T follicular helper cell (primary cell): ENCODE measurements around the gene COL4A4.
"Not testable (repeated sequence)": the region's sequence is repeated elsewhere in the genome, so short reads cannot be mapped to it uniquely, and the experiment has no call there.

Experiments used
- DNase-seq: peaks from one replicate; pipeline ENCODE4 v3.0.0-alpha.2; 2020; ENCODE audit warnings: low read depth
- total RNA-seq, 2 experiments: gene quantifications; one replicate each; lab custom pipeline; 2026; lab: John Stamatoyannopoulos, UW

The COL4A4 gene
- 0.09 to 0.18 reads per million in 2 experiments for total RNA-seq

DNA sequence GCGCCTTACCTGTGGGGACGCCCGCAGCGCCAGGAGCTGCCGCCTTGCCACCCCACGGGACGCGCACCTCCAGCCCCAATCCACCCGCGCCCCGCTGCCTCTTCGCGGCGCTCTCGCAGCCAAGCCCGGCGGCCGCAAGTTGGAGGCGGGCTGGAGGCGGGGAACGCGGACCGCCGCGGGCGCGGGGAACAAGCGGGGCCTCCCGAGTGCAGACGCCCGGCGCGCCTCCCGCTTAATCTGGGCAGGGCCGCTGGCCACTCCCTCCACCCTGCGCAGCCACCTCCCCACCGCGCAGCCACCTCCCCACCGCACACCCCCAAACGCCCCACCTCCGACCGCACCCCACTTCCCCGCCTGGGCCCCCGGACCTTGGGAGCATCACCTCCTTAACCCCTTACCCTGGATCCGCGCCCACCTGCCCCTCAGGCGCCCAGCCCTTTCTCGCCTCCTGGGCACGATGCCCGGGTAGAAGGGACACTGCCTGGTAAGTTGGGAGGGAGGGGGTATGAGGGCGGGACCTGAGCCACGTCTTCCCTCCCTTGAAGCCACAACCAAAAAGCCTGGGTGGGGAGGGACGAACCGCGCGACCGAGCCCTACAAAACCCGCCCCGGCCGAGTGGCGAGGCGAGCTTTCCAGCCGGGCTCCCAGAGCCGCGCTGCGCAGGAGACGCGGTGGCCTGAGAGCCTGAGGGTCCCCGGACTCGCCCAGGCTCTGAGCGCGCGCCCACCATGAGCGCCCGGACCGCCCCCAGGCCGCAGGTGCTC lies at the start of gene COL4A4, which contains the start of gene COL4A3:
Gene COL4A4 (minus strand): TSS at position 208 of the 765 bp plus-strand sequence. CDS start 16,722 bp downstream, outside the sequence.
Gene COL4A3 (plus strand): TSS at position 627 of the 765 bp plus-strand sequence. CDS start 103 bp downstream, at position 730.
- DNase-seq = no peak

DNA sequence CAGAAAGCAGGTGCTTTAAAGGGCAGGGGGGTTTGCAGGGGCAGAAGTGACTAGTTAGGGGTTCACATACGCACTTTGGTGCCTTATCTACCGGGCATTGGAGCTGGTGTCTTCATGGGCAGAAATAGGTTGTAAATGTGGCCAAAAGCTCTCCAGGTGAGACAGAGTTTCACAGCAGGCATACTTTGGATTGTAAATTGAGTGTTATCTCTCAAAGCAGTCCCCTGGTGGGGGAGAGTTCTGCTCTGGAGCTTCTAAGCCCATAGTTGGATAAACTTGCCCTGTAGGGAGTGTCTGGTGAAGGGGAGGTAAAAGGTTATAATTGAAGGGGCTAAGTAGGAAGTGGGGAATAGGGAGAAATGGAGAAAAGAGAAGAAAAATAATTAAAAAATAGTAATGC lies 43.6 kb upstream of the COL4A4 start:
- DNase-seq = no peak

DNA sequence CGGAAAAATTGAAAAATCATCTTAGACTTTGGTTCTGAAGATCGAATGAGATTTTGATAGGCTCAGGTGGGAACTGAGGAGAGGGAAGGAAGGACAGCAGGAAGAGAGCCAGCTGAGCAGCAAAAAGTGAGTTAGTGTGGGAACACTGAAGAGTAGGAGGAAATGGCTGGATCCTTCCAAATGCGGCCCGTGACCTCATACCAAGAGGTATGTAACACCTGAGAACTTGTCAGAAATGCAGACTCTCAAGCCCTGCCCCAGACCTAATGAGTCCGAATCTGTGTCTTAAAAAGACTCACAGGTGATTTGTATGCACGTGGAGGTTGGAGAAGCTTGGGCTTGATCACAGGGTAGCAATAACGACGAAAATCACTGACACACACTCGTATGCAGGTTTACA lies 42.4 kb upstream of the COL4A4 start:
- DNase-seq = no peak

- no peak for DNase-seq
These were observed 41.7 kb upstream of the COL4A4 start for GRCh38 chr2:227205701-227206100.

- DNase-seq = no peak
These were observed 40.4 kb upstream of the COL4A4 start for GRCh38 chr2:227204452-227204851.

DNA sequence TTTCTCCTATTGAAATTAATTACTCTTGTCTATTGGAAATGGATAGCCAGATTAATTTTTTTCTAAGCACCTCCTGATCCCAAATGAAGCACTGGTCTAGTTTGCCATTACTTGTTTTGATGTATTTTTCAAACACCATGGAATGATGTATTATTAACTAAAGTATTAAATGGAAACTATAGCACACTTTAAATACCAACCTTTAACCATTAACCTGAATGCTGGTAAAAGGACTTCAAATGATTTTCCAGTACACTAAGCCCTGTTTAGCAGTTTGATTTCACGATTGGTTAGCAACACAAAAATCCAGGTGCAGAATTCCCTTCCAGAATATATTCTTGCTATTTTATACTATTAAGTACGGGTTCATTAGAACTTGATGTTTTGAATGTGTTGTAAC lies 37.8 kb upstream of the COL4A4 start:
- DNase-seq = no peak

DNA sequence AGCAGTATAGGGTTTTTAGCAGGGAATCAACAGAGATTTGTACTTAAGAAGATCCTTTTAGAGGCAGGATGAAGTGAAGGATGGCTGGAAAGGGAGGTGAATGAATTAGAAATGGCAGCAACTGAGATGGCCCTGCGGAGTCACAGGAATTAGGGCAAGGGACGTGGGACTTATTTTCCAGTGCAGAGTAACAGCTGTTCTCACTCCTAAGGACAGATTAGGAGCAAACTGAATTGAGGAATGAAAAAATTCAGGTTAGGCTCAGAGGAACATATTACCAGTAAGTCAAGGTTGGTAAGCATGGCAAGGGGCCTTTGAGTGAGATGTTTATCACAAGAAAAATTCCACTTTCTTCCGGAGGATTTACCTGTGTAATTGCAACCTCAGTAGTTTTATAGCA lies 34.9 kb upstream of the COL4A4 start:
- DNase-seq = no peak

DNA sequence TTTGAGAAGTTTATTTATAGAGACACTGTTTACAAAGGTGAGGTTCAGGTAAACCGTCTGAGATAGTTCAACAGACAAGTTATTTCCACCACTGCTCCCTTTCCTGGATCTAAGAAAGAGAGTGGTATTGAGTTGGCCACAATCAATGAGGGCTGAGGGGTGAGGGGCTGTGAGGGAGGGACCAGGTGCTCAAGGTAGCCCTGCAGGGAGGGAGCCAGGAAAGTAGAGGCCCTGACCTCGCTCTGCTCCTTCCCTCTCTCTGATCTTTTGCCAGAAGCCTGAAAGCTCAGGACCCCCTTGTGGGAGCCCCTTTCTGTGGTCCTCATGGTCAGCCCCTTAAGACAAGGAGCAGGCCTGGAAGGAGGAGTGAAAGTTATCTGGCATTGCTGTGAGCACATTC lies 30.2 kb upstream of the COL4A4 start:
- DNase-seq = no peak

GRCh38 chr2:227192491-227192890 lies 28.5 kb upstream of the COL4A4 start:
- DNase-seq = no peak

- no peak for DNase-seq
These were observed 27.4 kb upstream of the COL4A4 start for GRCh38 chr2:227191367-227191766.

GRCh38 chr2:227188292-227188691 lies 24.3 kb upstream of the COL4A4 start:
- no peak for DNase-seq

DNA sequence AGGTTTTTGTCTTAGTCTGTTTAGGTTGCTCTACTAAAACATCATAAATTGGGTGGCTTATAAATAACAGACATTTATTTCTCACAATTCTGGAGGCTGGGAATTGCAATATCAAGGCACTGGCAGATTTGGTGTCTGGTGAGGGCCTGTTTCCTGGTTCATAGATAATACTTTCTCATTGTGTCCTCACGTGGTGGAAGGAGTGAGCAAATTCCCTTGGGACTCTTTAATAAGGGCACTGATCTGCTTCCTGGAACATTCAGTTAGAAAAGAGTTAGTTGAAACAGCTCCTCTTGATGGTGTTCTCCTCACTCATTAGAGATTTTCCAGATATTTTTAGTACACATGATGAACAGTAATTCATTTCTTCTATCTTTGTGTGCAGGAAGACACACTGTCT lies 22.7 kb upstream of the COL4A4 start:
- DNase-seq = no peak

GRCh38 chr2:227185615-227186232 lies 21.7 kb upstream of the COL4A4 start:
- no peak for DNase-seq

DNA sequence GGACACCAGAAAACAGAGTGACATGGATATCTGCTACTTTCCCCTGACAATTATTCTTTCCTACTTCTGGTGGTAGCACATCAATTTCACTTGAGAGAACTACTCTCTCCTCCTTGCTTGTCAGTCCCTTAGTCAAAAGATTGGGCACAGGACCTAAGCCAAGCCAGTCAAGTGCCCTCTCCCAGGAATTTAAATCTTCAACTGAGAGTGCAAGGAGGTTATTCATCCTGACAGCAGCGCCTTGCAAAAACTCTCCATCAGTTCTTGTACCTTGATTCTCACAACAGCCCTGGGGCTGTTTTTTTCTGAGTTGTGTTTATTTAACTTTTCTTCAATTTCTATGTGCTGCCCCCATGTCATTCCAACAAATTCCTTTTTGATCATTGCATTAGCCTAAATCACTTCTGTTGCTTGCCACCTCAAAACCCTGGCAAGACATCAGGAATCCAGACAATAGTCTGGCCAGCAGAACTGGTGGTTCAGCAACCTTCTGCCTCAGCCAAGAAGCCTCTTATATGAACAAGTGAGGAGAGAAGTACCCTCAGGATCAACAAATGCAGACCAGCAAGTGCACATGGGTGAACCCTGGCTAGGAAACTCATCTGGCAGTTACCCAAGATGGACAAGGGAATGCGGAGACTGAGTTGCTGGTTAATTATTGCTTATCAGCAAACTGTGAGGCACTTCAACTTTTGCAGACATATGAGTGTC lies 19.8 kb upstream of the COL4A4 start:
- DNase-seq = no peak

DNA sequence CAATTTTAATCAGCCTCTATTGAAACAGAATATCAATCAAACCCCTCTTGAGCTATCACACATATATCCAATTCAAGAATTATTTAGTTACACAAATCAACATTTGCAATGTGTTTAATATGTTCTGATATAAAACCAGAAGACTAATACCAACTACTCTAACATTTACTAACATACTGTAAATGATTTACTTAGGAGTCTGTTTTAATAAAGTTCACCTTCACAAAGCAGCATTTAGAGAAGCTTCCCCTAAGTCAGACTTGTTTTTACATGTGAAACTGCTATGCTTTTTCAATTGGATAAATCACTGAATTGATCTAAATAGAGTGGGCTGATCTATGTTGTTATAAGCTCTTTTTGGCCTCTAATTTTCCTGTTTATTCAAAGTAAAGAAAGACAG lies 18.8 kb upstream of the COL4A4 start:
- no peak for DNase-seq

- no peak for DNase-seq
These were observed 16.8 kb upstream of the COL4A4 start for GRCh38 chr2:227180770-227181169.

GRCh38 chr2:227179988-227180685 lies 16.1 kb upstream of the COL4A4 start:
- DNase-seq = no peak

DNA sequence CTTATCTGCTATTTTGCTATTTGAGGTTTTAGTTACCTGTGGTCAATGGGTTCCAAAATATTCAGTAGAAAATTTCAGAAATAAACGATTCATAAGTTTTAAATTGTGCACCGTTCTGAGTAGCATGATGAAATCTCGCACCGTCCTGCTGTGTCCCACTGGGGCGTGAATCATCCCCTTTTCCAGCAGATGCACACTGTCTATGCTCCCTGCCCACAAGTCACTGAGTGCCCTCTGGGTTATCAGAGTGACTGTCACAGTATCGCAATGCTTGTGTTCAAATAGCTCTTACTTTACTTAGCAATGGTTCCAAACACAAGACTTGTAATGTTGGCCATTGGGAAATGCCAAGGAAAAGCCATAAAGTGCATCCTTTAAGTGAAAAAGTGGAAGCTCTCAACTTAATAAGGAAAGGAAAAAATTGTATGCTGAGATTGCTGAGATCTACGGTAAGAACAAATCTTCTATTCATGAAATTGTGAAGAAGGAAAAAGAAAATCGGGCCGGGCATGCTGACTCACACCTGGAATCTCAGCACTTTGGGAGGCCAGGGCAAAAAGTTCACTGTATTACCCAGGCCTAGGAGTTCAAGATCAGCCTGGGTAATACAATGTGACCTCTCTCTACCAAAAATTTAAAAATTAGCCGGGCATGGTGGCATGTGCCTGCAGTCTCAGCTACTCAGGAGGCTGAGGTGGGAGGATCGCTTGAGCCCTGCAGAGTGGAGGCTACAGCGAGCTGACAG lies 13.8 kb upstream of the COL4A4 start:
- no peak for DNase-seq

- DNase-seq = not testable (repeated sequence)
These were observed 7.8 kb upstream of the COL4A4 start for GRCh38 chr2:227171779-227172178.

DNA sequence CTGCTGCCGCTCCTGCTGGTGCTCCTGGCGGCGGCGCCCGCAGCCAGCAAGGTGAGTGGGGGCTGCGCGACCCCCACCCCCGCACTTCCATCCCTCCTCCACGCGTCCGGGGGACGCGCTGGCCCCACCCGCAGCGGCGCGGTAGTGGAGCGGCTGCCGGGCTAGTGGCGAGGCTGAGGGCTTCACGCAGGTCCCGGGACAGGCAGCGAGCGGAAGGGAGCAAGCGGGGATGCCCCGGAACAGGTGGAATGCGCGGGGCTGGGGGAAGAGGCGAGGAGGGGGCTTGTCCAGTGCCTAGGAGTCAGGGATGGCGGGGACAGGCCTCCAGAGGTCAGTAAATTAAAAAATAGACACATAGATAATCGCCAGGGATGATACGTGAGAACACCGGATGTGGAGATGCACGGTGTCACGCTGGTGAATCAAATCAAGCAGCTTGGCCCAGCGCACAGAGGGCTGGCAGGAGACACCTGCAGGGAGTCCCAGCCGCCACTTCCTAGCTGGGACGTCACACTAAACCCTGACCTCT lies 822 bp upstream of the COL4A4 start:
- DNase-seq = no peak

DNA sequence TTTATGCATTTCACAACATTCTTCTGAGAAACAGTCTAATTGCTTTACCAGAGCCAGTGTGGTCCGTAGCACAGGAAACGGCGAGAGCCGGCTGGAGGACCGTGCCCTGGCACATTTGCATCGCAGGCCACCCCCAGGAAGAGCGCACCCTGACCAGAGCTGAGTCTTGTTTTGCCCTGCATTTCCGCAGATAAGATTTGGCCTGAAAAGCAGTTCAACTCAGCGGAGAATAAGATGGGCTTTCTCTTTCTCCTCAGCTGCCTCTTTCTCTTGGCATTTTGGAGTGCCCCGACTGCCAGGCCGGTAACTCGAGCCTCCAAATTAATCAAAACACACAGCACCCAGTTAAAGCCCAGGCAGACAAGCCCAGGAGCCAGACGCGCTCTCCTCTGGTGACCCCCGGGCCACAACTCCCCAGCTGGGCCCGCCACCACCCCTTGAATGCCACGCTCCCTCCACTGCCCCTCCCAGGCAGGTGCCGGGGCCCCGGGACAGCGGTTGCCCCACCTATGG lies 464 bp downstream of the COL4A4 start:
- DNase-seq = no peak
